GM18508 (cell line): ENCODE results near the gene HOXC10.

Experiments used
- ATAC-seq: cut with Tn5 transposase; IDR thresholded peaks from one replicate; pipeline ENCODE4 v1.9.1; 2021; ENCODE audit warnings: moderate number of reproducible peaks; ENCODE audit not compliant: insufficient read depth, unreplicated experiment

The HOXC10 gene

DNA sequence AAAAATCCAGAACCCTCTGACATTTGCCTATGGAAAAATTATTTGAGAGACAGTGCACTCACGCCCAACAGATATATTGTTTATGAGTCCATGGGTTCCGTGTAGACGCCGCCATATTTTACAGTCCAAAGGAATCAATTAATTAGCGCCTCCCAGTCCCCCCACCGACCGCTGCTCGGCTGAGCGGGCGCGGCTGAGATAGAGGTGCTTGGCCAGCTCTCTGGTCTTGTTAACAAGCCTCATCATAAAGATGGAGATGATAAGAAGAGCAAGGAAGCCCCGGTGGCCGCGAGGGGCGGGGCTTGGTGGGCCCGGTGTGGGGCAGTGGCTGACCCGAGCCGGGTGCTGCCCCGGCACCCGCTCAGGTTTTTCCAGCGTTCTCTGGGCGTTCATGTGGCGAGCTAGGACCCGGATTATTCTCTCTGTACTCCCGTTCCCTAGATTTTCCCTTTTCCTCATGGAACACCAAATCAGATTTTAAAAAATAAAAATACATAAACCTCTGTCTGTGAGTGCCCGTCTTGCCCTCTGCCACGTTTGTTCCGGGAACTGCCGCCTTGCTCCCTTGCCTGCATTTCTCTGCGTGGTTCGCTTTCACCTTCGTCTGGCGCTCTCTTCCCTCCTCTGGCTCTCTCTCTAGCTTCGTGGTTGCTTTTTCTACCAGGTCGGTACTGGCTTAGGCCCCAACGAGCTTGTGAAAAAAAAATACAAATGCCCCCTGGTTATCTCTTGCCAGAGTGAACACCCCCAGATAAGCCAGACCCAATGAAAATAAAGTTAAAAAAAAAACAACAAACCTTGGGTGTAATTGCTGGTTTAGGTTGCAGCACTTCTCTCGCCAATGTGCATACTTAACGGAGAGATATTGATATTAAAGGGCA, 21.3 kb upstream of the HOXC10 start:
- no peak for ATAC-seq

DNA sequence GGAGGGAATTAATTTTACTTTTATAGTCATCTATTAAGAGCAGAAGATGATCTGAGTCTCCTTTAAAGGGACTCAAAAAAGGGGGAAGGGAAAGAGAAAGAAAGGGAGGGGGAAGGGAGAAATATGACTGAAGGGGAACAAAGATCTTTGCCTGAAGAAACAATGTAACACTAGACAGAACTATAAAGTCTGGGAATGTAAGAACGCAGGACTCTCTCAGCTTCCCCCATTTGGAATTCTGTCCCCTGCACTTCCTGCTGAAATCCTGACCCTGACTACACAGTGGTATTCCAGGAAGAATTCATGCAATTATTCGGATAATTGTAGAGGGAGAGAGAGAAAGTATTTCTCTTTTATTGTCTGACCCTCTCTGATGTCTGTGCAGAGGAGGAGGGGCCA, 20.6 kb upstream of the HOXC10 start:
- ATAC-seq: no peak

DNA sequence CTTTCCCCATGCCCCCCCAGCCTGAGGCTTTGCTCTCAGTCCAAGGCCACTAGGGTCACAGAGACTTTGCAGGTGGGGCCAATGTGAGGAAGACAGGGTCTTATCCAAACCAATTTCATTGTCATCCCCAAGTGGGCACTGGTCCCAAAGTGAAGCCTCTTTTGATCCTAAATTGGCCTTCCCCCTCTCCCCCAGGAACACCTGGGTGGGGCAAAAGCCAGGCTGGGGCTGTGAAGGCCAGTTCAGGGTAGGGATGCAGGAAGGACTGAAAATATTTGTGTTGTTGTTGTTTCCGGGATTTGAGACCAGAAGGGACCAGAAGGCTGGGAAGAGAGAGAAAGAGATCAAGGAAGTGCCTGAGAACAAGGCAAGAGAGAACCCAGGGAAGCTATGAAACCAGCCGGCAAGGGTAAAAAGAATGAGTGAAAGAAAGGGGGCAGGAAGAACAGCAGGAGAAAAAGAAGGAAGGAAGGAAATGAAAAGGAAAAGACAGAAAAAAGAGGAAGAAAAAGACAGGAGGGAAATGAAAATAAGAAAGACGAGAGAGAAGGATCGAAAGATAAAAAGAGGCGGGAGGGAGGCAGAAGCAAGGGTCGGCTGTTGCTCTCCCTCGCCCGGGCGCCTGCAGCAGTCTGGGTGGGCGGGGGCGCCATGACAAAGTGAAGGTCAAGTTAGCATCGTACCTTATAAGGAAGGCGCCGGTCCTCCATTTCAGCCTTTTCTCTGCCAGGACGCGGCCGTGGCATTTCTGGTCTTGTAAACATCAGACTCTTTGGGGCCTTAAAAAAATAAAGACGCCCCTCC, 19.5 kb upstream of the HOXC10 start:
- ATAC-seq: no peak

DNA sequence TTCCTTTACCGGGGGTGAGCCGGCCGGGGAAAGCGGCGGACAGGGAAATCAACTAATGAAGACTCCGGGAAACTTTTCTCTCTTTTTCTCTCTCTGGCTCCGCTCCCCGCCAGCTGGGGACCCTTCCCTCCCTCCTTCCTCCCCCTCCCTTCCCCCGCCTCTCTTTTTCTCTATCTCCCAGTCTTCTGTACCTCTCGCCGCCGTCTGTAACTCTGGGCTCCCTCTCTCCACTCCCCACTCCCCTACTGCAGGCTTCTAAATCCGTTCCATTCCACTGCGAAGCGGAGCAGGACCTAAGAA, 18.9 kb upstream of the HOXC10 start:
- ATAC-seq: no peak

DNA sequence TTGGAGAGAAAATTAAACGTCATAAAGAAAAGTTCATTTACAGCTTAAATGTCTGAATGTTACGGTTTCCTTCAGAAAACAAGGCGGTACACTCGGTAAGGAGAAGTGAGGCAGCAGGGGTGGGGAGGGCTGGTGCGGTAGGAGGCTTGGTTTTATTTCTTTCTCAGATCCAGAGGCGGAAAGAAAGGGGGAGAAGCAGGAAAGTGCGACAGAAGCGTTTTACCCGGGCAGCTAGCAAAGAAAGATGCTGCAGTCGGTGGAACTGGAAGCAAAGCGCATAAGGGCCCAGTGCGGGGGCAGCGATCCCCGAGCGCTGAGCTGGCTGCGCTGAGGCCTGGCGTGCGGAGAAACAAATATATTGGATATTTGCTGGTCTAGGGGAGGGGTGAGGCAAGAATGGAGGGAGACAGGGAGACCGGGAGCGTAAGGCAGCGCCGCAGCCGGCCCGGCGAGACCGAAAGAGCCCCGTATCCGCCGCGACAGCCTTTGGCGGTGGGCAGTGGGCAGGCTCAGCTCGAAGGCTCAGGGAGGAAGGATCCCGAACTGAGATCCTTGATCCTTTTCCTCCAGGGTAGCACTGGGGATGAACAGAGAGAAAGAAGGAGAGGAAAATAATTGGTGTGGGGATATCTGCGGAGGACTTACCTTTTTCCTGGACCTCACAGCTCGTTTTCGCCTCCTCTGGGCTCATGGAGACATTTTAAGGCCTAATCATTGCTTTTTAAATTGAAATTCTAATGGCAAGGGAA, 18.4 kb upstream of the HOXC10 start:
- no peak for ATAC-seq

DNA sequence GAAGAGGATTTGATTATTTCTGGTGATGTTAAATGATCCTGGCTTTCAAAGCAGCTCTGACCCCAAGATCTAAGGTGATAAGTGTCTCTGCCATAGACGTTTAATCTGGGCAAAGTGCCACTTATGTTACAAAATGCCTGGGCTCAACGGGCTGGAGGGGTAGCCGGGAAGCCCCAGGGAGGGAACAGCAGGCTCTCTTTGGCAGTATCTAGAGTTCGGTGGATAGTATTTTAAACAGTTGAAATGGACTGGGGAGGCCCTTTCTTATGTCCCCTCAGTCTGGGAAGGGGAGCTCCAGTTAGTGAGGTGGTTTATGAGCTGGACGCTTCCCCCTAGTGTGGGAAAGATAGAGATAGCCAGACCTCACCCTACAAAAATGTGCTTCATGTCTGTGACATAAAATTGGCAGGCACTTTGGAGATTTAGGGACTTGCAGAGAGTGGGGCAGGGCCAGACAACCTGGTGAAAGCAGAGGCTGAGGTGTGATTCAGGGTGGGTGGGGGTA, 17.5 kb upstream of the HOXC10 start:
- no peak for ATAC-seq

DNA sequence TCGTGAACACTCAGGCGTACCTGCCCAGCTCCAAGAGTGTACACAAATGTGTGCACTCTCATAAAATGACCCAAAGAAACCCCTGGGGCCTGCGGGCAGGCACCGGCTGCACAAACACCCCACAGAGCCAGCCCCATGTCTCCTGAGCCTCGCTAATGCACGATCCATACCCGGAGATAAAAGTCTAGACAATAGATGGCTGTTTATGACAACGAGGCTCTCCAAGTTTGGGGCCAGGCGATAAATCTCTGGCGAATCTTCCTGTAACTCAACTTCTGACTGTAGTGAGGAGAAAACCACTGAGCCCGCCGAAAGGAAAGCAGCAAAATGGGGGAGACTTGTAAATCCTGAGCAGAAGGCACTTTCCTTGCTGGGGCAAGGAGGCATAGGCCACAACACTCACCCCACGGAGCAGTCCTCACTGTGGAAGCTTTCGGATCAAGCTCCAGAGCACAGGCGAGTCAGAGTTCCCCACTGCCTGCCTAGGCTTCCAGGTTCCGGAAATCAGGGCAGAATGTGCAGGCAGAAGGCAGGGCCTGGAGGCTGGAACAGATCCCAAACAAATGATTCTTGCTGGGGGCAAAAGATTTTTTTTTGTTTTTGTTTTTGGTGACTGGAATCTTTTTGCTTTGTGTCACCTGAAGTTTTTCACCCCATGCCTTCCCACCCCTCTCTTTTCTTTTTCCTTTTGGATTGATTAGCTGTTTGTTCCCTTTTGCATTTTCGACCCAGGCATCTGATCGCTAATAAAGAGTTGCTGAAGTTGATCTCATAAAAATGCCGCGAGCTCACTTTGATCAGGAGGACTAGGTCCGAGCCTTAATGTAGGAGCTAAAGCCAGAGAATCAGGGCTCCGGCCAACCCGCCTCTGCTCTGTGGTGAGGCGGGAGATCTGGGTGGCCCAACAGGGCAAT, 16.5 kb upstream of the HOXC10 start:
- ATAC-seq: no peak

DNA sequence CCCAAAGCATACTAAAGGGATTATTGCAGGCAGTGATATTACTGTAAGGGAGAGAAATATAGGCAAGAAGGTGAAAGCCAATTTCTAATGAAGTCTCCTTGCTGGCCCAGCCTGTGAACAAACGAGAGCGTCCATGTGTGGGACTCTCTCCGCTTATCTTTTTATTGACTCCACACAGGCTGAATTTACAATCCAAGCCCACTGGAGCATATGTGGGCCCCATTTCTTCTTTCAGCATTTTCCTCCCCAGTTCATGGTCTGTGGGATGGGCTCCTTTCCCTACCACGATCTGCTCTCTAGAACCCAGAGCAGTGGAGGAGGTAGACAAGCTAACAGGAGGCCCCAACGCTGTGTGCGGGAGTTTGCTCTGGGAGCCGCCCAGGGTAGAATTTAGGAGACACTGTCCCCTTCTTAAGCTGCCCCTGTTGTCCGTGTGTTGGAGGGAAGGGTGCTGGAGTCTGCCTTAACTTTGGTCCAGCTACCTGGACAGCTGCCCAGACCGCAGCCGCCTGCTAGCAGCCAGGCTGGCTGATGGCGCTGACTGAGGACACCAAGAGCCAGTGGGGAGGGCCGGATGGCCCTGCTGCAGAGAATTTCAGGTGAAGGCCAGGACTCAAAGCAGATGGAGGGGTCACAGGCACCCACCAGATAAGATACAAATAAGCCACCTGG, 15.2 kb upstream of the HOXC10 start:
- ATAC-seq: no peak

DNA sequence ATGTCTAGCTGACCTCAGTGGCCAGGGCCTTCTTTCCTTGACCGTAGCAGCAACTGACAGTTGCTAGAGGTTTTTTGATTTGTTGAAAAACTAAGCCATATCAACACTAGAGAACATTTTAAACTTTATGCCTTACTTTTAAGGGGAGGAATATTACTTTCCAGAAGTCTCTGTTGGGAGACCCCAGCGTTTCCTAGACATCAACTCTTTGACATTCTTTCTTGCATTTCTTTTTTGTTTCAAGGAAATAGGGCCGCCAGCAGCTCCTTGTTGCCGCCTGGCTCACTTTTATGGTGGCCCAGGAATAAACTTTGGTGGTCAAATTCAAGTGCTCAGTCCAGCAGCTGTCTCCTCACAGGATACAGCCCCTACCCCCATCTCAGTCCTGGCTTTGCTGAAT, 14.5 kb upstream of the HOXC10 start:
- no peak for ATAC-seq

DNA sequence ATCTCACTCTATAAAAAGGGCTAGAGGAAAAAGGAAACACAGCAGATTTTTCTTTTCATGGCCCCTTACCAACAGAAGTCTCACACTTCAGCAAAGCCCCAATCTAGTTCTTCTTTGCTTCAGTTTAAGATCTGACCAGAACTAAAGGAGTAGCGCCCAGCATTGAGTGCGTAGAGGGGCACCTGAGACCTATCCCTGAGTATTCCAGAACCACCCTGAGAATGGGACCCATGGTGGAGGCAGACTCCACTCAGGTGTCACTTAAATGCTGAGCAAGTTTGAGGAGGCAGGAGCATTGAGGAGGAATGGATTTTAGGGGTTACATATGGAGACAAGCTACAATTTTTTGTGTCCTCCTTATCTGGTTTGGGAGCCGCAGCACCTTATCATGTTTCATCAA, 13.8 kb upstream of the HOXC10 start:
- no peak for ATAC-seq

DNA sequence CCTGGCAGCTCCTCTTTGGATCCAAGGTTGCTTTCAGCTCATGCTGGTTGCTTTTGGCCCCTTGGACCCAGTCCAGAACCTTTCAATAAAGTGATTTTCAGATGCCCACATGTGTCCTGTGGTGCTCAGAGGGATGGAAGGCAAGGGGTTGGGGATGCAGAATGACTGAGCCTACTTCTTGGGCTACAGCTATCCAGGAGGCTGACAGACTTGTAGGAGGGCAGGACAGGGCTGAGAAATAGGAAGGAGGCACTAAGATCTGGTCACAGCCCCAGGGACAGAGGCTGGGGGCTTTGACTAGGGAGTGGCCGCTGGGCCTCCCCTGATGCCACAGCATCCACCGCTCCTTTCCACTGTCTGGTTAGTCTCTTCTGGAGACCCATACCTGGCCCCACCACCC, 13.3 kb upstream of the HOXC10 start:
- ATAC-seq: no peak

DNA sequence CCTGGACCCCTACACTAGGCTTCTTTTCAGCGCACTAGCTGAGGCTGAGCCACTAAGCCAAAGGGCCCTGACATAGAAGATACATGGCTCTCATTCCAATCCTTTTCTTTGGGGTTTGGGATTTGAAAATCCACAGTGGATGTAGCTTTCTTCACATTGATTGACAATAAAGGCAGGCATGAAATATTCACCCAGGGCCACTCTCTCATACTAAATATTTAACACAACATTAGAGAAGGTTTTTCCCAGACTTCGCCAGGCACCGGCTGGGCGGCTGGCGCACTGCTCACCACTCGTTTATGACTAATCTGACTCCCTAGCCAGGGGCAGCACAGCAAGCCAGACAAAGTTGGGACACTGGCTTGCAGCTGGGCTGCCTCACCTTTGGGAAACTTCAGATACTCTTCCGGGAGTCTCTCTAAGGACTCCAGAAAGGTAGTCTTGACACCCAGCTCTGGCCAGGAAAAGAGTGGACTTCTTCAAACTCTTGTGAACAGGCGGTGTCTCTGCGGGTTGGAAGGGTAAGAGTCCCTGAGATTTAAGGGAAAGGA, 12.7 kb upstream of the HOXC10 start:
- no peak for ATAC-seq

DNA sequence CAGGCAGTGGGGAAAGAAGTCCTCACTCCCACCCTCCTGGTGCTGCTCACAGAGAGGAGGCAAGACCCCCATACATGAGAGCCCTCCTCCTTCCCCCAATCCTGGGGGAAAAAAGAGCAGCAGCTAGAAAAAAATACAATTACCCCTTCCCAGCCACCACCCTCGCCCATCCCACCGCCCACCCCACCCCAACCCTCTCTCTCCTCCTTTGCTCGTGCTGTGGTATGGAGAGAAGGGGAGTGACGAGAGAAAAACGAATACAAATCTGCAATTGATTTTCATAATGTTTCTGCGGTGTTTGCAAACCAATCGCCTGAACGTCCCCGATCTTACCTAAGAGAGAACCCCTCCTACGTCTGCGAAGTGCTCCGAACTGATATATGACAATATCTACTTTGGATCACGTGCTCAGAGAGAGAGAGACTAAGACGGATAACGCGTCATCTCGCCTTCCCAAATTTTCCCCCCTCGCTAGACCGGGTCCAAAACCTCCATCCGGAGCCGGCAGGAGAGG, 12.2 kb upstream of the HOXC10 start, which contains the start of gene HOXC11:
Gene HOXC11 (plus strand): TSS at position 405 of the 514 bp plus-strand sequence. CDS start 116 bp downstream, outside the sequence.
- no peak for ATAC-seq

DNA sequence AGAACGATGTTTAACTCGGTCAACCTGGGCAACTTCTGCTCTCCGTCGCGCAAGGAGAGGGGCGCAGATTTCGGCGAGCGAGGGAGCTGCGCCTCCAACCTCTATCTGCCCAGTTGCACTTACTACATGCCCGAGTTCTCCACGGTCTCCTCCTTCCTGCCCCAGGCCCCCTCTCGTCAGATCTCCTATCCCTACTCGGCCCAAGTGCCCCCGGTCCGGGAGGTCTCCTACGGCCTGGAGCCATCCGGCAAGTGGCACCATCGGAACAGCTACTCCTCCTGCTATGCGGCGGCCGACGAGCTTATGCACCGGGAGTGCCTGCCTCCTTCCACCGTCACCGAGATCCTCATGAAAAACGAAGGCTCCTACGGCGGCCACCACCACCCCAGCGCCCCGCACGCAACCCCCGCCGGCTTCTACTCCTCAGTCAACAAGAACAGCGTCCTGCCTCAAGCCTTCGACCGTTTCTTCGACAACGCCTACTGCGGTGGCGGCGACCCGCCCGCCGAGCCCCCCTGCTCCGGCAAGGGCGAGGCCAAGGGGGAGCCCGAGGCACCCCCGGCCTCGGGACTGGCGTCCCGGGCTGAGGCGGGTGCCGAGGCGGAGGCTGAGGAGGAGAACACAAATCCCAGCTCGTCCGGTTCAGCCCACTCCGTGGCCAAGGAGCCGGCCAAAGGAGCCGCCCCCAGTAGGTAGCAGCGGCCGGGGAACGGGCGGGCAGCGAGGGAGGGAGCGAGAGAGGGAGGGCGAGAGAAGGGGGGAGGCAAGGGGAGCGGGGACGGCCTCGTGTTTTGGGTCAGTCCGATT, 11.5 kb upstream of the HOXC10 start:
- no peak for ATAC-seq

DNA sequence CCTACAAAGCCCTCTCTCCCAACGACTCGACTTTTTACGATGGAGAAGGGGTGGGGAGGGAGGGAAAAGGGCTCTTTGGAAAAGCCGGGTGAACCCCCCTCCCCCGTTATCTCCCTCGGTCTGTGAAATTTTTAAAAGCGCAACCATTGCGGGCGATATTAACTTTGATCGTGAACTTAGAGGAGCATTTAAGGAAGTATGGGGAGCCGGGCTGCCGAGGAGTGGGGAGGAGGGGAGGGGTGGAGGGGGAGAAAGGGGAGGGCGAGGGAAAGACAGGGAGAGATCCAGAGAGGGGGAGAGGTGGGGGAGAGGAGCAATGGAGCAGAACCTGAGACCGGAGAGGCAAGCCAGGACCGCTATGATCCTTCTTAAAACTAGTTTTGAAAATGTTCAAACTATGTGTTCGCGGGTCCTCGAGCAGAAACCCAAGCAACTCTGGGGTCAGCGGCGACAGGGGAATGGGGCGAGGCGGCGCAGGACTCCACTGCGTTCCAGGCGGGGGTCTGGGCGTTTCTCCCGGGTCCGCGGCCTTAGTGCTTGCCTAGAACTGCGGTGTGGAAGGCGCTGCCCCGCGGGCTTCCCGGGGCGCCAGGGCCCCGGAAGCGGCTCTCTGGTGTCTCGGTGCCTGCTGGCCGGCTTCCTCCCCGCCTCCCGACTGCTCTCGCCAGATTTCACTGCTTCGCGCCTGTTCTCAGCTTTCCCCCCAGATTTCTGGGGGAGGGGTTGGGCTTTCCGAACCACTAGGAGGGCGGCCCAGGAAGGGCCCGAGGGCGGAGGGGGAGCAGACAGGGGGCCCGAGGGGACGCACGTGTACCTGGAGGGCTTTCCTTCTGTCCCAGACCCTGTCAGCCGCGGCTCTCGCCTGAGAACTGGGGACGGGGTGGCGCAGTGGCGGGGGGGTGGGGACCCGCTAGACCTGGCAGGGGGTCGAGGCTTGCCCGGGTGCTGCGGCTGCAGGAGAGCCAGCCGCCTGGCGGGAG, 10.6 kb upstream of the HOXC10 start, which contains the start of gene HOTAIR:
Gene HOTAIR (minus strand): TSS at position 871 of the 980 bp plus-strand sequence.
- no peak for ATAC-seq

DNA sequence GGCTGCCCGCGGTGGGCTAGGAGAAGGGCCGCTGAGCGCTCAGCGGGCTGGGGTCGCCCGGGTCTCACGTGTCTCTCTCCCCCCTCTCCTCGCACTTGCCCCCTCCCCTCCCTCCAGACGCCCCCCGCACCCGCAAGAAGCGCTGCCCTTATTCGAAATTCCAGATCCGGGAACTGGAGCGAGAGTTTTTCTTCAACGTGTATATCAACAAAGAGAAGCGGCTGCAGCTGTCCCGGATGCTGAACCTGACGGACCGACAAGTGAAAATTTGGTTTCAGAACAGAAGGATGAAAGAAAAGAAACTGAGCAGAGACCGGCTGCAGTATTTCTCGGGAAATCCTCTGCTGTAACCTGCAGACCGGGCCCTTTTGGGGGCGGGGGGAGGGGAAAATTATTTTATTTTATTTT, 9.9 kb upstream of the HOXC10 start:
- ATAC-seq: no peak
